Neural progenitor cell (in vitro differentiated cells): Measurements from ENCODE around the gene EPYC.

Experiments
- CTCF ChIP-seq: fragments of 200-600 bp; sonication (generic); IDR thresholded peaks from 2 replicates; pipeline ENCODE4 v1.5.1; 2017; ENCODE audit warnings: antibody characterized with exemption, mild to moderate bottlenecking
- EZH2 ChIP-seq: fragments of 200-600 bp; sonication (generic); IDR thresholded peaks from 2 replicates; pipeline ENCODE4 v1.6.1; 2017; ENCODE audit warnings: antibody characterized with exemption, mild to moderate bottlenecking, moderate library complexity

GRCh38 chr12:90924406-90924805 is 80.4 kb downstream of the EPYC start:
- no peak for TF ChIP-seq CTCF
- no peak for TF ChIP-seq EZH2
